ENCODE measurements around the gene INPP5B. TPM values are rescaled to one million over a fixed set of nuclear protein-coding genes. Genes with fewer than 3 reads are reported as not detected.
"Not testable (repeated sequence)": the region's sequence is repeated elsewhere in the genome, so short reads cannot be mapped to it uniquely, and the experiment has no call there.

INPP5B gene
- total RNA-seq, 1 donor from 2014 or later, result 28.8 TPM

- DNase-seq (ENCODE audit: low spot score), result no peak
Measured at GRCh38 chr1:37915476-37916093, 31.3 kb downstream of the INPP5B start.

GRCh38 chr1:37914719-37915475 is 32.0 kb downstream of the INPP5B start:
- DNase-seq (ENCODE audit: low spot score), result no peak

- not testable (repeated sequence) for DNase-seq (ENCODE audit: low spot score)
Measured at GRCh38 chr1:37911478-37911877, 35.4 kb downstream of the INPP5B start.

- not testable (repeated sequence) for DNase-seq (ENCODE audit: low spot score)
Measured at GRCh38 chr1:37910886-37911285, 36.0 kb downstream of the INPP5B start.

- not testable (repeated sequence) for DNase-seq (ENCODE audit: low spot score)
Measured at GRCh38 chr1:37908531-37908930, 38.3 kb downstream of the INPP5B start.

GRCh38 chr1:37907416-37908125 is 39.3 kb downstream of the INPP5B start:
- DNase-seq (ENCODE audit: low spot score), result not testable (repeated sequence)

GRCh38 chr1:37906591-37906990 is 40.3 kb downstream of the INPP5B start:
- not testable (repeated sequence) for DNase-seq (ENCODE audit: low spot score)

- DNase-seq (ENCODE audit: low spot score), result no peak
Measured at GRCh38 chr1:37905727-37906126, 41.1 kb downstream of the INPP5B start.

GRCh38 chr1:37903921-37904320 is 42.9 kb downstream of the INPP5B start:
- not testable (repeated sequence) for DNase-seq (ENCODE audit: low spot score)

- DNase-seq (ENCODE audit: low spot score), result no peak
Measured at GRCh38 chr1:37902983-37903382, 43.9 kb downstream of the INPP5B start.

GRCh38 chr1:37901893-37902225 is 45.0 kb downstream of the INPP5B start:
- DNase-seq (ENCODE audit: low spot score), result no peak

- DNase-seq (ENCODE audit: low spot score), result no peak
Measured at GRCh38 chr1:37901191-37901892, 45.5 kb downstream of the INPP5B start.

GRCh38 chr1:37897563-37897962 is 49.3 kb downstream of the INPP5B start:
- not testable (repeated sequence) for DNase-seq (ENCODE audit: low spot score)

GRCh38 chr1:37893673-37894072 is 53.2 kb downstream of the INPP5B start:
- no peak for DNase-seq (ENCODE audit: low spot score)

GRCh38 chr1:37892151-37893047 is 54.5 kb downstream of the INPP5B start:
- no peak for DNase-seq (ENCODE audit: low spot score)

GRCh38 chr1:37890378-37891014 is 56.4 kb downstream of the INPP5B start:
- no peak for DNase-seq (ENCODE audit: low spot score)

- DNase-seq (ENCODE audit: low spot score), result no peak
Measured at GRCh38 chr1:37888022-37888700, 58.7 kb downstream of the INPP5B start.

GRCh38 chr1:37884145-37884544 is 62.7 kb downstream of the INPP5B start:
- DNase-seq (ENCODE audit: low spot score), result no peak

- no peak for DNase-seq (ENCODE audit: low spot score)
Measured at GRCh38 chr1:37883671-37884070, 63.2 kb downstream of the INPP5B start.

GRCh38 chr1:37879865-37880264 is 67.0 kb downstream of the INPP5B start:
- DNase-seq (ENCODE audit: low spot score), result no peak
